MG63 (cell line): ENCODE measurements around the gene CTBP1. TPM values are rescaled to one million over a fixed set of nuclear protein-coding genes. Genes with fewer than 3 reads are reported as not detected.
"Not testable (repeated sequence)": the region's sequence is repeated elsewhere in the genome, so short reads cannot be mapped to it uniquely, and the experiment has no call there.

Source experiments
- DNase-seq: peaks from one replicate; pipeline ENCODE4 v3.0.0-alpha.2; 2020
- H3K27me3 ChIP-seq: fragments of 250-450 bp; sonication (Bioruptor Pico); 2 replicates; pipeline ENCODE4 v1.5.1; 2020; ENCODE audit warnings: mild to moderate bottlenecking, moderate library complexity
- H3K36me3 ChIP-seq: fragments of 250-450 bp; sonication (Bioruptor Pico); 2 replicates; pipeline ENCODE4 v1.5.1; 2020; ENCODE audit warnings: mild to moderate bottlenecking, moderate library complexity
- H3K4me3 ChIP-seq: fragments of 250-450 bp; sonication (Bioruptor Pico); 2 replicates; pipeline ENCODE4 v1.5.1; 2020; ENCODE audit warnings: mild to moderate bottlenecking, moderate library complexity
- H3K9me3 ChIP-seq: fragments of 250-450 bp; sonication (Bioruptor Pico); 2 replicates; pipeline ENCODE4 v1.5.1; 2020; ENCODE audit warnings: mild to moderate bottlenecking, moderate library complexity
- total RNA-seq: library from RNA; depleted of rRNA; stranded (reverse); fragments of >200 nt; shearing (Covaris generic); gene quantifications from 2 replicates; pipeline ENCODE4 v1.2.3, GENCODE V29; 2014; ENCODE audit warnings: low replicate concordance

CTBP1 gene
- total RNA-seq, 1 experiment from 2014 or later = 178 TPM

DNA sequence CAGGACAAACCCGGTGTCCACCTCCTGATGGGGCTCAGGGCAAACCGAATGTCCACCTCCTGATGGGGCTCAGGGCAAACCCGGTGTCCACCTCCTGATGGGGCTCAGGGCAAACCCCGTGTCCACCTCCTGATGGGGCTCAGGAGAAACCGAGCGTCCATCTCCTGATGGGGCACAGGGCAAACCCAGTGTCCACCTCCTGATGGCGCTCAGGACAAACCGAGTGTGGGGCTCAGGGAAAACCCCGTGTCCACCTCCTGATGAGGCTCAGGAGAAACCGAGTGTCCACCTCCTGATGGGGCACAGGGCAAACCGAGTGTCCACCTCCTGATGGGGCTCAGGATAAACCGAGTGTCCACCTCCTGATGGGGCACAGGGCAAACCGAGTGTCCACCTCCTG is 12.1 kb downstream of the CTBP1 start:
- H3K4me3 ChIP-seq, DNase-seq, H3K9me3 ChIP-seq, H3K27me3 ChIP-seq, H3K36me3 ChIP-seq: not testable (repeated sequence)

DNA sequence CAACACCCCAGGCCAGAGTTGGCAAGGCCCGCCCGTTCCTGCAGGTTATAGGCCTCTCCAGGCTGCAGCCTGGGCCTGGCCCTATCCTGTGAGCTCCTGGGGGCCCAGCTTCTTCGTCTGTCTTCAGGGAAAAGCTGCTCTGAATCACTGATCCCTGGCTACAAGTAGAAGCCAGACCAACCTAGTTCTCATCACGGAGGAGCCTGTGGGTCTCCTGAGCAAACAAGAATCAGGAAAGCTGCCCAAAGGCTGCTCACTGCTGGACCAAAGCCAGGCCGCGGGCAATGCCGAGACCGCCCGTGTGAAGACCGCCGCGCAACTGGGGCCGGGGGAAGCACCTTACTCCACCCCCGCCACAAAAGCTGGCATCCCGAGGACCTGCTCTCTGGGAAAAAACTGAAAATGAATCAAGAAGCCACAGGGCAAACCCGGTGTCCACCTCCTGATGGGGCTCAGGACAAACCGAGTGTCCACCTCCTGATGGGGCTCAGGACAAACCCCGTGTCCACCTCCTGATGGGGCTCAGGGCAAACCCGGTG is 12.8 kb downstream of the CTBP1 start:
- Histone ChIP-seq H3K9me3 (no peaks in the 10 kb centered on the region), H3K4me3 (no peak overlapping the region), H3K36me3 (peaks cover 9% of the 10 kb centered on the region), H3K27me3 (no peaks in the 10 kb centered on the region)
- no peak for DNase-seq

DNA sequence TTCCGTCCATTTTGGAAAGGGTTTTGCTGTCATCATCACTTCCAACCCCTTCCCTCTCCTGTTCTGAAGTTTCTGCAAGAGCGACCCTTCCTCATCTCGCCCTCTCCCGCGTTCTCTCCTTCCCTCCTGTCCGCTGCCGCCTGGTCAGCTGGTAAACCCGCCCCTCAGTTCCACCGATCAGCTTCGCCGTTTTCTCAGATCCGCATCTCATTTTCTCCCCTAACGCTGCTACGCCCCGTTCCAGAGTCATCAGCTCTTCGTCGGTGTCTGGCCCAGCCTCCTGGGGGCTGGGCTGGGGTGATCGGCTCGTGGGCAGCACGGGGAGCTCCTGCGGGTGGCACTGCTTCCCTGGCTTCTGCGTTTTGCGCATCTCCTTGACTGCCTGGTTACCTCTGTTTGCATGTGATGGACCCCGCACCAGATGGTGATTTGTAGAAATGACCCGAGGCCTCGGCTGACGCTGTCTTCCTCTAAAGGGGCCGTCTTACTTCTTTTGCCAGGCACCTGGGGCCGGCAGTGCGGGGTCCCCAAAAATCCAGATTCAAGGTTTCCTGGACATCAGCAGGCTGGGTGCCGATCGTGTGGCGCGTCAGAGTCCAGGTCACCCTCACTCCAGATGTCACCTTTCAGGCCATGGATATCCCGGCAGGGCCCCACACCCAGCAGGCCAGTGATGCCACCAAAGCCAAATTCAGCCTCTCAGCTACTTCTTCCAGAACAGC is 13.4 kb downstream of the CTBP1 start:
- DNase-seq = no peak
- no peak overlapping the region for H3K4me3 ChIP-seq

DNA sequence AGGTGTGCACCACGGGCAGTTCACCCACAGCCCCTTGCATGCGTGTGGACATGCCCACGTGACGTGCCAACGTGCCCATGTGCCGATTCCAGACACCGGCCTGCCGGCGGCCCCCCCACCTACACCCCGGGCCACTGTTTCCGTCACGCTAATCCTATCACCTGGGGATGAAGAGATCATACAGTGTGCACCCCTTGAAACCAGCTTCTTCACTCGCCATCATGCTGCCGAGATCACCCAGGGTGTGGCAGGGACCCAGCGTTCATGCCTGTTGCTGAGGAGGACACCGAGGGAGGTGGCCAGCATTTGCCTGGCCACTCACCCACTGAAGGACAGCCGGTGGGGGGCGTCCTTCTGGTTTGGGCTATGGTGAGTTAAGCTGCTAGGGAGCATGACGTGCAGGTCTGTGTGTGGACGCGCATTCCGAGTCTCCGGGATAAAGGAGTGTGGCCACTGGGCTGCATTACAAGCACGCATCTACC is 14.1 kb downstream of the CTBP1 start:
- Histone ChIP-seq H3K9me3 (no peaks in the 10 kb centered on the region), H3K36me3 (peaks cover 7% of the 10 kb centered on the region), H3K27me3 (no peaks in the 10 kb centered on the region), H3K4me3 (no peak overlapping the region)
- DNase-seq = no peak

More for the DNA sequence above, 13.4 kb downstream of the CTBP1 start:
- Histone ChIP-seq H3K36me3 (peaks cover 7% of the 10 kb centered on the region), H3K9me3 (no peaks in the 10 kb centered on the region), H3K27me3 (no peaks in the 10 kb centered on the region)

DNA sequence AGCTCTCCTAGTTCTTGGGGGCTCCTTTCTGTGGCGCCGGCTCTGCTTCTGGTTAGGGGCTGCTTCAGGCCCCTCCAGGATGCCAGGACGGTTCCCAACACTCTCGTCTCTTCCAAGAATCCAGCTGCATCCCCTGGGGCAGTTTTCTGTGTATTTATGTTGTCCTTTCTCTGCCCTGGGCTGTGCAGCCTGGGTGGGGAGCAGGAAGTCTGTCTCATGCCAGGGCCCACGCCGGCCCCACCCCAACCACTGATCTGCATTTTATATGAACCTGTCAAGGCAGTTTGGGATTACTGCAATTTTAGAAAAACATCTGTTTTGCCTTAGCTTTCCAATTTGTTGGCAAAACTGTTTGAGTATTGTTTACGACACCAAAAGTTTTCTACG is 14.6 kb downstream of the CTBP1 start:
- no peak for DNase-seq
- Histone ChIP-seq H3K27me3 (no peaks in the 10 kb centered on the region), H3K9me3 (no peaks in the 10 kb centered on the region), H3K36me3 (peaks cover 3% of the 10 kb centered on the region), H3K4me3 (no peak overlapping the region)

DNA sequence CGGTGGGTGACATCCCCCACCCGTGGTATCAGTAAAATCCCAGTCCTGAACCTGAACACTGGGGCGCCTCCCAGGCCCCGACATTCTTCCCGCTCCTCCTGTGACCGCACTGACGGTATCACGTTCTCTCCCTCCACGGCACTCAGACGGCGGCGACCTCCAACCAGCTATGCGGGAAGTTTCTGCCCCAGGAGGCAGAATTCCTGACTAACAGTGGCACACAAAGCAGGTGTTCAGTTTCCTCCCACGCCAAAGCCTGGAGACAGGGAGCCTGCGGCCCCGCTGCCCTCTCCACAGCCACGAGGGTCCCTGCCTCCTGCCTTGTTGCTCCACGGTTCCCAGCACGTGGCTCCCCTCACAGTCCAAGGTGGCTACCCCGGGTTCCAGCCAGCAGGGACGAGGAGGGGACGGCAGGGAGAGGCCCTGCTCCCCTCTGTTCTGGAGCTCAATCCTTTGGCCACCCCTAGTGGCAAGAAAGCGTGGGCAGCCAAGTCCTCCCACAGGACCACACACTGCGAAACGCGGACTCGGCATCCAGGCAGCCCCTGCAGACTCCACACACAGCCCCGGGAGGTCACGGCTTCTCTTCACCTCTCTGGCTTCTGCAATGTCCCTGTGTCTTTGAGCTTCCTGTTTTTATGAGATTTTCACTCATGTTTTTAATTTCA is 15.2 kb downstream of the CTBP1 start:
- H3K4me3 ChIP-seq = no peak overlapping the region
- no peaks in the 10 kb centered on the region for H3K27me3 ChIP-seq
- peaks cover 3% of the 10 kb centered on the region for H3K36me3 ChIP-seq
- H3K9me3 ChIP-seq = no peaks in the 10 kb centered on the region
- no peak for DNase-seq

DNA sequence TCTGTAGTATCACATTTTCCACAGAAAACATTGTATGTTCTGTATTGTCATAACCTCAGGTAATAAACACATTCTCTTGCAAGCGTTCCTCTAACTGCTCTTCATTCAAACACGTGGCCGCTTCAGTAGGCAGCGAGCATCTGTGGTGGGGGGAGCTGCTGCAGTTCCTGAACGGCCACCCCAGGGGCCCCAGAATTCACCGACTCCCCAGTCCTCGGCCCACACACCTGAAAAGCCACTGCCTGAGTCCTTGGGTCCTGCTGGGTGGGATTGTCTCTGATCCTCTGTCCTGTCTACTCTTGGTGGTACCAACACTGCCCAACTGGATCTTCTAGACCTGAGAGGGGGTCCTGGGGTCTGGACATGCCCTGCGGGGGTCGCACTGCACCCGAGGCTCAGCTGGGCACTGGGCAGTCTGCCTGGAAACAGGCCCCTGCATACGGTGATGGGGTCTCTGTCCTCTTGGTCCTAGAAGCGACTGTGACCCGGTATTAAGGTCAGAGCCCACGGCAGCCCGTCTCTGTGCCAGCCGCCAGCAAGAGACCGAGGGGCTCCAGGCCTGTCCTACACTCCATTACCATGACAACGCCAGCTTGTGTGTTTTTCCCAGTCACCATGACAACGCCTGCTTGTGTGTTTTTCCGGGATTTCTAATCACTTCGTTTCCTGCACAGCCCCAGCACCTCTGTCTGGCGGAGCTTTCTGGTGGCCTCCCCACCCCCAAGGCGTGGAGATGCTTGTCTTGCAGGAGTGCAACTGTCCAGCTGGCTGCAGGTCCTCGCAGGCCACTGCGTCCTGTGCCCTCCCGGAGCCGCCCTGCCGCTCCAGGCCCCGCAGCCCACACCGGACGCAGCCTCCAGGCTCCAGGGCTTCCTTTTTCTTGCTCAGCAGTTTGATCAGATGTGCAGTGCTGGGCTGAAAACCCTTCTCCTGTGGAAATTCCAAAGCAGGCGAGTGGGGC is 16.0 kb downstream of the CTBP1 start:
- Histone ChIP-seq H3K4me3 (no peak overlapping the region), H3K36me3 (peaks cover 3% of the 10 kb centered on the region), H3K27me3 (no peaks in the 10 kb centered on the region), H3K9me3 (no peaks in the 10 kb centered on the region)
- no peak for DNase-seq

DNA sequence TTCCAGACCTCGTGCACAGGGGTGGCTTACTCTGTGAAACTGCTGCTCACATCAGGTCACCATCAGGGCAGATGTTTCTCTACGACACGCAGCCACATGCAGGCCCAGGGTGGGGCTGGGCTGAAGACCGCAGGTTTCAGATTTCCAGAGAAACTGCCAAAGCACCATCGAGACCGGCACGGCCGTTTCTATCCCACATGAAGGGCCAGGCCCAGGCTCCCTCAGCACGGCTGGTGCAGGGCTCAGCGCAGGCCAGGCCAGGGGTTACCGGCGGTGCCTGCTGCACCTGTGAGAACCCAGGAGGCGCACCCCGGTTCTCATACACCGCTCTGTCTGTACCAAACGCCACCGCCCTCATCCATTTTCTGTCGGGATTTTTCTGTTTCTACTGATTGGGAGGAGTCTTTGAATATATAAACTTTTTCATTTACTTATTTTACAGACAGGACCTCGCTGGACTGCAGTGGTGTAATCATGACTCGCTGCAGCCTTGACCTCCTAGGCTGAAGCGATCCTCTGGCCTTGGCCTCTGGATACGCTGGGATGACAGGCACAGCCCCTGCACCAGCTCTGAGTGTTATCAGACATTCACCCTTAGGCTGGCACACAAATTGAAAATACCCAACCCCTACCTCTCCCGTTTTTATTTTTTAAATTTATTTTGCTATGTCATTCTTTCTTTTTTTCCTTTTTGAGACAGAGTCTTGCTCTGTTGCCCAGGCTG is 17.1 kb downstream of the CTBP1 start:
- H3K36me3 ChIP-seq = peaks cover 3% of the 10 kb centered on the region
- H3K4me3 ChIP-seq = no peak overlapping the region
- H3K27me3 ChIP-seq = no peaks in the 10 kb centered on the region
- no peaks in the 10 kb centered on the region for H3K9me3 ChIP-seq
- no peak for DNase-seq

DNA sequence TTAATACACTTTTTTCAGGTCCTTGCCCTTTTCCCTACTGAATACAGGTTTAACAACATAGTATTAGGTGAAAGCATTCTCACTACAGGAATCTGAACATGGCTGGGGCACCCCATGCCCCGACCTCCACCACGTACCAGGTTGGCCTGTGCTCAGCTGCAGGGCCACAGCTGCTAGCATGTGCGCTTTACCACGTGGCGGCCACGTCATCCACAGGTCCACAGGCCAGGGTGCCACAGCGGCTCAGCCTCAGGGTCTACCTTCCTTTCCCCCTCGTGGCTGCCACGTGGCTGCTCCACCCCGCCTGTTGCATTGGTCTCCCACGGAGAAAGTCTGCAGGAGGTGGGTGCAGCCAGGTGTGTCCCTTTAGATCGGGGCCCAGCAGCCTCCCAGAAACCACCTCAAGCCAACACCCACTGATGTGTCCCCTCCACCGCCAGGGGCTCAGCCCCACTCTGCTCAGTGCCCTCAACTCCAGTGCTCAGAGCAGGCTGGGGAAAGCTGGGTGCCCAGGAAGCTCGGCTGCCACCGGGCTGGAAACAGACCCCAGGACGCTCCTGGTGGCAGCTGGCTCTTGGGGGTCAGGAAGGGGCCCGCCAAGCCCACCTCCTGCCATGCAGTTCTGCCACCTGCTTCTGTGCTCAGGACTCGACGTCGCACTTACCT is 17.8 kb downstream of the CTBP1 start:
- H3K4me3 ChIP-seq = no peak overlapping the region
- no peak for DNase-seq
- H3K27me3 ChIP-seq = no peaks in the 10 kb centered on the region
- H3K36me3 ChIP-seq = peaks cover 5% of the 10 kb centered on the region
- no peaks in the 10 kb centered on the region for H3K9me3 ChIP-seq

DNA sequence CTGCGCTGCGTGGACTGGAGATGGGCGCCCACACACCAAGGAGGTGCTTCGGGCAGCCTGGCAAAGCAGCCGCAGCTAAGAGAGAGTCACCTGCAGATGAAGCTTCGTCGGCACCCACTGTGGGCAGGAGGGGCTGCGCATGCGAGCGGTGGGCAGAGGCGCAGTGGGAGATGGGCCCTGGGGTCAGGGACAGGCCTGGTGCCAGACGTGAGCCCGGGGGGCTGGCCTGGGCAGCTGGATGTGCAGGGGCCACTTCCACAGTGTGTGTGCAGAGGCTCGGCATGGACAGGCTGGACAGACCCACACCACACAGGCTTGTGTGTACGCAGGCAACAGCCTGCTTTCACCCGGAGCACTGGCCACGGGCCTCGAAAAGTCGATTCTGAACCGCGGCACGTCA is 18.6 kb downstream of the CTBP1 start:
- Histone ChIP-seq H3K27me3 (no peaks in the 10 kb centered on the region), H3K9me3 (no peaks in the 10 kb centered on the region), H3K36me3 (peaks cover 5% of the 10 kb centered on the region), H3K4me3 (no peak overlapping the region)
- DNase-seq = no peak

DNA sequence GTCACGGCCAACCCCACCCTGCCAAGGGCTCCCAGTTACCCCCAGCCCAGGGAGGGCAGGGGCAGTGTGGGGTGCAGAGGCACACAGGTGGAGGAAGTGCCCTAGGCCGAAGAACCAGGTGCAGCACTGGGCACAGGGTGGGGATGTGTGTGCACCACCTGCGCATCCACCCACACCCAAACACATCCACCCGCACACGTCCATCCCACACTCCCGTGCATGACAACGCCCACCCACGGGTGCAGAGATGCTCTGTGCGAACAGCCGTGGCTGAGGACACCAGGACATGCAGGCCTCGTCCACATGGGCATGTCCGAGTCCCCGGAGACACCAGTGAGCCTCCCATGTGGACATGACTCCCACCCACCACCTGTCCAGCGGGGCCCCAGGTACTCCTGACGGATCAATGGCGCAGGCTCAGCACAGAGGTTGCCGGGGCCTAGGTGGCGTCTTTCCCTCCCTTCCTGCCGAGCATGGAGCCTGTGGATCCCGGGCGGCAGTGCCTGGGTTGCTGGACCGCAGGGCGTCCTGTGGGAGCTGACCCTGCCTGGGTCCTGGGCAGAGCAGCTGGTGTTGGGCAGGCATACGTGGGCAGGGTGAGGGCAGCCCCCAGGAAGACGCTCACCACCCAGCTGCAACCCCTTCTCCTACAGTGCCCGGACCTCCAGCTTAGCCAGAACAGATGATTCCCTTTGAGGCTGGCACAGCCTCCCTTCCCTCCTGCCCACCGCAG is 19.6 kb downstream of the CTBP1 start:
- Histone ChIP-seq H3K9me3 (no peaks in the 10 kb centered on the region), H3K36me3 (peaks cover 11% of the 10 kb centered on the region), H3K27me3 (no peaks in the 10 kb centered on the region), H3K4me3 (no peak overlapping the region)
- DNase-seq = no peak

DNA sequence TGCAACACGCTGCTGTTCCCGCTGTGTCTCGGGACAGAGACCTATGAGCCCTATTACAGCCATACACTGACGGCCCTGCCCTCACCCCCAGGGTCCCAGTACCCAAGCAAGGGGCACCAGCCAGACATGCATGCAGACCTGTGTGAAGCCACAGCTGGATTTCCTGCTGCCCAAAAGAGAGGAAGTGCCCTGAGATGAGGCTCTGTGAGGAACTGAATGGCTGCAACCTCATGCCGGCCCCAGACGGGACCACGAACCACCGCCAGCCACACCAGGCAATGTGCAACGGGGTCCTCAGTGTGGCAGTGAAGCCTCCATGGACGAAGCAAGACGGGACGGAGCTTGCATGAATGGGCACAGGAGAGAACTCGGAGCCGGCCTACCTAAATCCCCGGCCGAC is 21.1 kb downstream of the CTBP1 start:
- Histone ChIP-seq H3K4me3 (no peak overlapping the region), H3K36me3 (peaks cover 16% of the 10 kb centered on the region), H3K27me3 (no peaks in the 10 kb centered on the region), H3K9me3 (no peaks in the 10 kb centered on the region)
- no peak for DNase-seq

DNA sequence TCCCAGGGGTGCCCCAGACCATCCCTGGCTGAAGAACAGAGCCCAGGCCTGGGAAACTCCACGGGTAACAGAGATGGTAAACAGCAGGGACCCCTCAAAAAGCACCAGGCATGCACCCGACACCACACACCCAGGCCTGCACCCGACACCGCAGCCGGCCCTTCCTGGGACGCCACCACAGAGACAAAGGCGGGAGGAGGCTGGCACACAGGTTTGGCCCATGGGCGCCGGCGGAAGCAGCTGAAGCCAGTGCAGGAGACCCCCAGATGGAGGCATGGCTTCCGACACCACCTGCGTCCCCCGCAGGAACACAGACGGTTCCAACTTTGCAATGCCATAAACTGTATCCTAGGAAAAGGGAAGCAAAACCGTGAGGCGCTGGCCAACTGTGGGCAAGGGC is 22.3 kb downstream of the CTBP1 start:
- H3K4me3 ChIP-seq = no peak overlapping the region
- H3K36me3 ChIP-seq = peaks cover 13% of the 10 kb centered on the region
- no peak for DNase-seq
- H3K9me3 ChIP-seq = no peaks in the 10 kb centered on the region
- H3K27me3 ChIP-seq = no peaks in the 10 kb centered on the region

DNA sequence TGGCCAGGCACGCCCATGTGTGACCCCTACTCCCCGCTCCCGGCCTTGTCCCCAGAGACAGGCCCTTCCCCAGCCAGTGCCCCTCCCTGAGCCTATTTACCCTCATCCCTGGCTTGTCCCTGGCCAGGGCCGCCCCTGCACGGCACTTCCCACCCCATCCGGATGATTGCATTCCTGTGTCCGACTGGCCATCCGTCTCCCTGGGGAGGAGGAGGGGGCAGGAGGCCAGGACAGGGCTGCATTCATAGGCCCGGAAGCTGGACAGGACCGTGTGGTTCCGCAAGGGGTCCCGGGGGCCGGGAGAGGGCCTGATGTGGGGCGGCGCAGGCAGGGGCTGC is 22.8 kb downstream of the CTBP1 start:
- H3K4me3 ChIP-seq = no peak overlapping the region
- no peaks in the 10 kb centered on the region for H3K27me3 ChIP-seq
- DNase-seq = no peak
- H3K36me3 ChIP-seq = peaks cover 13% of the 10 kb centered on the region
- no peaks in the 10 kb centered on the region for H3K9me3 ChIP-seq
